Retina (tissue), 1 donor: ENCODE data around the gene ANKRD61.
"Not testable (repeated sequence)": the region's sequence is repeated elsewhere in the genome, so short reads cannot be mapped to it uniquely, and the experiment has no call there.

Experiments
- DNase-seq: peaks from one replicate; pipeline ENCODE4 v3.0.0-alpha.2; 2016

ANKRD61 gene

GRCh38 chr7:6030988-6031387 lies at the start of gene ANKRD61:
ANKRD61 (plus strand) TSS chr7:6031376; CDS start chr7:6031376, 0 bp downstream.
- DNase-seq = no peak

DNA sequence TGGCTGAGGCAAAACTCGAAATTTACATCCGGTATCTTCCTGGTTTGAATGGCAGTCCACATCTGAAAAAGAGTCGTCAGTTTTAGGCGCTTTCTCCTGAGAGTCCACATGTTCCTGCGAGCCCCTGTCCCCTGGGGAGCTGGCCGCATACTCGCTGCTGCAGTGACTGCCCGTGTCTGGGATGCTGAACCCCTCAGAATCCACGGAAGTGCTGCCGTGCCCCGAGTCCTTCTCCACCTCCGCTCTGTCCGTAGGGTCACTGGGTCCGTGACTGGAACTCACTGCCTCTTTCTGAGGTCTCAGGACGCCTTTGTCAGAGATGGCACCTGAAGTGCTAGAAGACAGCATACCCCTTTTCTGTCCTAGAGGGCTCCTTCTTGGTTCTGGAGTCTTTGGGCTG lies 44.1 kb upstream of the ANKRD61 start:
- DNase-seq = not testable (repeated sequence)

- DNase-seq = peak; percentile 56
Measured at GRCh38 chr7:5997210-5997808, 33.9 kb upstream of the ANKRD61 start.

DNA sequence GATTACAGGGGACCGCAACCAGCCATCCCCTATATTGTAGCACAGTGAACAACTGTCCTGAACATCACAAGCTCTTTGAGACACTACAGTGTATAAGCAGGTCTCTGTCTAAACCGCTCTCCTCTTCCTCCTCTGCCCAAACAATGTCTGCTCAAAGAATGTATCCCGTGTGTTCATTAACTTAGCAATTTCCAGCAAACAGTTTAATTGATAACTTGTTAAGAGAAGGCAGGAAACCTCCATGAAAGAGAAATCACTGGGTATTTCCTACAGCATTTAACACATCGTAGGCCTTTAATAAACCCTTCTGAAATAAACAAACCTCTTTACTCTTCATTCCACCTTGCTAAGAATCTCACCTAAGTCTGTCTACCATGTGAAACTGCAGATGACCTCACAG lies 23.8 kb upstream of the ANKRD61 start:
- DNase-seq = no peak

DNA sequence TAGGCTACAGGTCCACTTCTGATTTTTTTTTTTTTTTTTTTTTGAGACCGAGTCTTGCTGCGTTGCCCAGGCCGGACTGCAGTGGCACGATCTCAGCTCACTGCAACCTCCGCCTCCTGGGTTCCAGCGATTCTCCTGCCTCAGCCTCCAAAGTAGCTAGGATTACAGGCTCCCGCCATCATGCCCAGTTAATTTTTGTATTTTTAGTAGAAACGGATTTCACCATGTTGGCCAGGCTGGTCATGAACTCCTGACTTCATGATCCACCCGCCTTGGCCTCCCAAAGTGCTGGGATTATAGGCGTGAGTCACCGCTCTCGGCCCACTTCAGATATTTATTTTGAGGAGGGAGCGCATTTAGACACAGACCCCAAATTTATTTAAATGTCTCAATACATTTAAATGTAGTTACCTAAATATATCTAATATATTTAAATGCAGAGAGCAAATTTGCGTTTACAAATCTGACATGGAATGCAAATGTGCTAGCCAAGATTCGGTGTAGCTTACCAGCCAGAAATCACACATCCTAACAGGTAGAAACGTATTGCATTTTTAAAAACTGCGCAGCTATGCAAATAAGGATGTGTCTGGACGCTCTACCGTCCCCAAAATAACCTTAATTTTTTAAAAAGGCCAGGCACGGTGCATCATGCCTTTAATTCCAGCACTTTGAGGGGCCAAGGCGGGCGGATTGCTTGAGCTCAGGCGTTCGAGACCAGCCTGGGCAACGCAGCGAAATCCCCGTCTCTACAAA lies 23.2 kb upstream of the ANKRD61 start:
- DNase-seq = not testable (repeated sequence)

DNA sequence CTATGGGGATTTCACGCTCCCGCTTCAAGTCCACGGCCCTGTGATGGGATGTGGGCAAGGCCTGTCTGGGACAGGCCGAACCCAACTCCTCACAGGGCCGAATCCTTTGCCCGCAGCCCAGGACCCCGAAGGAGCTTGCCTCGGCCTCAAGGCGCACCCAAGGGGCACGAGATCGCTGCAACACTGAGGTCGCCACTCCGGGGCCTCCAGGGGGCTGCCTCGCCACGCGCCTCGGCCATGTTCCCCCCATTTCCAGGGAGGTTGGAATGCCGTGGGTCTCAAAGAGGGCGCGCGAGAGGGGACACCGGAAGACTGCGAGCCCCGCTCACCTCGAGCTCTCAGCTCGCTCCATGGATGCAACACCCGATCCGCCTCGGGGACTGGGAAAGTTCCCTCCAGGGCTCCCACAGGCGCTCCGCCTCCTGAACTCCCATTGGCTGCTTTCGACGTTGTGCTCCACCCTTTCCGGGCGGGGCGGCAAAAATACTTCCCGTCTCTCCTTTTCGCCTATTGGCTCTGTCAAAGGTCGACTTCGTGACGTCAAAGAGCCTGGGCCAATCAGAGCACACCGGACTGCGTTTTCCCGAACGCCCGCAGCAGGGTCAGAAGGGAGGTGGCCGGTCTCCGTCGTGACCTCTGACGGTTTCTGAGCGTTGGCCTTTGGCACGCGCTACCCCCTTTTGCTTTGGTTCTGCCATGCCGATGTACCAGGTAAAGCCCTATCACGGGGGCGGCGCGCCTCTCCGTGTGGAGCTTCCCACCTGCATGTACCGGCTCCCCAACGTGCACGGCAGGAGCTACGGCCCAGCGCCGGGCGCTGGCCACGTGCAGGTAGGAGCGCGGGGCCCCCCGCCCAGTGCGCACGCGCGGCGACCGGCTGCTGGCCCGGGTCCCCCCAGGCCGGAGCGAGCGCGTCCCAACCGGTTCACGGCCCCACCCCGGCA lies 22.2 kb upstream of the ANKRD61 start, which contains the start of the genes AIMP2 and PMS2:
Gene AIMP2 (plus strand): TSS at position 605 of the 944 bp plus-strand sequence. CDS start 92 bp downstream, at position 697.
Gene PMS2 (minus strand): TSS at position 382 of the 944 bp plus-strand sequence. CDS start 30 bp downstream, at position 352.
- DNase-seq = peak; percentile 99

GRCh38 chr7:6010370-6010769 lies 20.8 kb upstream of the ANKRD61 start:
- not testable (repeated sequence) for DNase-seq

- DNase-seq = no peak
Measured at GRCh38 chr7:6011541-6011940, 19.6 kb upstream of the ANKRD61 start.

- no peak for DNase-seq
Measured at GRCh38 chr7:6012355-6013104, 18.6 kb upstream of the ANKRD61 start.

GRCh38 chr7:6015917-6016652 lies 15.1 kb upstream of the ANKRD61 start:
- no peak for DNase-seq

DNA sequence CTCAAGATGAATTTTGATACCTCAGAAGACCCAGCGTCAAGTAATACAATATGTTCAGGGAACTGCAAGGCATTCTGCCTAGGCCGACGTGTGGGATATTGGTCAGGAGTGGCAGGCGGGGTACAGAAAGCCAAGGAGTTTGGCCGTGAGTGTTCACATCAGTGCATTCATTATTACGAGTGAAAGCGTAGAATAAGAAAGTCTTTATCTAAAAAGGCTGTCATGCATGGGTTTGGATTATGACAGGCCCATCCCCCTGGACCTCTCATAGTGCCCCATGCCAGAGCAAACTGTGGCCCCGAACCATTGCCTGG lies 14.6 kb upstream of the ANKRD61 start:
- DNase-seq = no peak

DNA sequence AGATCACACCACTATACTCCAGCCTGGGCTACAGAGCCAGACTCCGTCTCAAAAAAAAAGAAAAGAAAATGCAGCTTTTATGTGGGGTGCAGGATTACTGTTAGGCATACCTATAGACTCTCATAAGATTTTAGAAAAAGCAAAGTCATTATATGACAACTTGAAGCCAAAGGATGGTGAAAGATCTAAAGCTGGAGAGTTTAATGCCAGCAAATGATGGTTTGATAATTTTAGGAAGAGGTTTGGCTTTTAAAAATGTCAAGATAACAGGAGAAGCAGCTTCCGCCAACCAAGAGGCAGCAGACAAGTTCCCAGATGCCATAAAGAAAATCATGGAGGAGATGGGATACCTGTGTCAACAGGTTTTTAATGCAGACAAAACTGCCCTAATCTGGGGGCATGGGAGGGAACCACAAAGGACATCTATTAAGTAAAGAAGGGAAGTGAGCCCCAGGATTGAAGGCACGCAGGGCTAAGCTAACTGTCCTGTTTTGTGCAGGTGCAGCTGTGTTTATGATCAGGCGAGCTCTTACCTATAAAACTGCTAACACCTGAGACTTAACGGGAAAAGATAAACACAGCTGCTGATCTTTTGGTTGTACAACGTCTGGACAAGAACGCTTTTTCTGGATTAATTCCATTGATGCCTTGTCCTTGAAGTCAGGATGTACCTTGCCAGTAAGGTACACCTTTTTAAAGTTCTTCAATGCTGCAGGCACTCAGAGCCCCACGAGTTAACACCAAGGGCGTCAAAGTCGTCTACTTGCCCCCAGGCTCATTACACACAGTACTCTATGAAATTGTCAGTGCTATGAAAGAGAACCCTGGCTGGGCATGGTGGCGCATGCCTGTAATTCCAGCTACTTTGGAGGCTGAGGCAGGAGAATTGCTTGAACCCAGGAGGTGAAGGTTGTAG lies 10.5 kb upstream of the ANKRD61 start:
- no peak for DNase-seq

GRCh38 chr7:6022707-6023106 lies 8.5 kb upstream of the ANKRD61 start:
- DNase-seq = no peak

DNA sequence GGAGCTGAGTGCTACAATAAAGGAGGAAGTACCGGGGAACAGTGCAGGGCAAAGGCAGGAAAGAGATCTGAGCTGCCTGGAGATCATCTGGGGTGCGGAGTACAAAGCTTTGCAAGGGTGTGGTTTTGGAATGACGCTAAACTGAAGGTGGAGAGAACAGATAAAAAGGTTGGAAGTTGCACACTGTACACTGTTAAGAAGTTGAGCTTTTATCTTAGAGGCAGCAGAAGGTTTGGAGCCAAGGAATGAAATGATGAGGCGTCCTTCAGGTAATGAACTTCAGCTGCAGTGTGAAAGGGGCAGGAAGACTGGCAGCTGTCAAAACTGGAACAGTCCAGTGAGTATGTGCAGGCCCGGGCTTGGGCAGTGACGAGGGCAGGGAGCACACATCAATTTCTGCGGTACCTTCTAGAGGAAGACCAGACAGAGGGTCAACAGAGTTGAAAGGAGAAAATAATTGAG lies 7.2 kb upstream of the ANKRD61 start:
- no peak for DNase-seq

GRCh38 chr7:6026011-6026819 lies 5.0 kb upstream of the ANKRD61 start:
- no peak for DNase-seq

- DNase-seq = no peak
Measured at GRCh38 chr7:6026820-6027311, 4.3 kb upstream of the ANKRD61 start.

GRCh38 chr7:6027806-6028365 lies 3.3 kb upstream of the ANKRD61 start:
- DNase-seq = no peak

DNA sequence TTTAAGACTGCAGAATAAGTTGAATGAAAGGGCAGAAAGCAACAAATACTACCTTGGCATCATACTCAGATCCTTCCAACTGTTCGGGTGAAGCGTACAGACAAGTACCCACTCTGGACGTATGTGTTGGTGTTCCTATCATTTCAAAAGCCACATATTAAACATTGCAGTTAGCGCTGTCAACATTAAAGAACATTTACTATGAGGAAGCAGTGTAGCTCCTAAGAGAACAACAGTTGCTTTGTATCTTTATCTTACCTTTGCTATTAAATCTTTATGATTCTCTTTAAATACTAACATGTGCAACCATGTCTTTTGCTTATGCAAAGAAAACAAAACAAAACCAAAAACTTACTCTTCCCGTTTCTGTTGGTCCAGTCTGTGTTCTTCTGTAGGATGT lies 2.6 kb upstream of the ANKRD61 start:
- no peak for DNase-seq

DNA sequence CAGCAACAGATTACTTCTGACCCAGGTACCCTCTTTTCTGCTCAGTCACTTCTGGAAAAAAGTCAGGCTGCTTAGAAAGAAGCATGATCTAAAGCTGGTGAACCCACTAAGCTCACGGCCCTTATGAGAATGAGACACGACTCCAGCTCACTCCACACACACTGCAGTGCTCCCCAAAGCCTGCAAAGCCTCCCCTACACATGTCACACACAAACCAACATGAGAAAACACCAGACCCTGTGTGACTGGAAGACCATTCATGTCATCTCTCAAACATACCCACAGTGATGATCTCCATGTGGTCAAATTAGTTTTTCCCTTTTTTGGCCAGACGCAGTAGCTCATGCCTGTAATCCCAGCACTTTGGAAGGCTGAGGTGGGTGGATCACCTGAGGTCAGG lies 391 bp downstream of the ANKRD61 start:
- no peak for DNase-seq
